OCI-LY3 (cell line): ENCODE results near the gene PKDREJ.

Experiments
- H2AFZ ChIP-seq: fragments of 200-600, 300-600 bp; shearing (Covaris generic); 2 replicates; pipeline ENCODE4 v1.6.0; 2014; ENCODE audit warnings: antibody characterized with exemption, low read depth, low read length
- H3K27ac ChIP-seq: fragments of 200-600, 300-600 bp; sonication (generic); 2 replicates; pipeline ENCODE4 v1.5.1; 2014; ENCODE audit warnings: mild to moderate bottlenecking, low read length, moderate library complexity, mixed read lengths
- H3K27me3 ChIP-seq: fragments of 200-600, 300-600 bp; sonication (generic); 2 replicates; pipeline ENCODE4 v1.6.1; 2014; ENCODE audit warnings: low read depth, low read length, mixed read lengths
- H3K36me3 ChIP-seq: fragments of 200-600, 300-600 bp; sonication (generic); replicated peaks from 2 replicates; pipeline ENCODE3; 2014; ENCODE audit warnings: low read depth, low read length, mixed read lengths
- H3K4me1 ChIP-seq: fragments of 300-600, 200-600 bp; sonication (generic); 2 replicates; pipeline ENCODE4 v1.6.1; 2014; ENCODE audit warnings: low read length, mixed read lengths
- H3K4me2 ChIP-seq: fragments of 200-600, 300-600 bp; sonication (generic); 2 replicates; pipeline ENCODE4 v1.6.1; 2014; ENCODE audit warnings: low read length, mixed read lengths
- H3K4me3 ChIP-seq: fragments of 300-600, 200-600 bp; sonication (generic); 2 replicates; pipeline ENCODE4 v1.5.1; 2014; ENCODE audit warnings: antibody characterized with exemption, mild to moderate bottlenecking, low read length, moderate library complexity
- H3K79me2 ChIP-seq: fragments of 300-600, 200-600 bp; shearing (Covaris generic); 2 replicates; pipeline ENCODE4 v1.6.1; 2014; ENCODE audit warnings: mild to moderate bottlenecking, low read length, mixed read lengths
- H3K9ac ChIP-seq: fragments of 300-600, 200-600 bp; shearing (Covaris generic); 2 replicates; pipeline ENCODE4 v1.6.0; 2014; ENCODE audit warnings: mild to moderate bottlenecking, low read length, moderate library complexity
- H3K9me3 ChIP-seq: fragments of 200-600, 300-600 bp; shearing (Covaris generic); 2 replicates; pipeline ENCODE4 v1.6.1; 2014; ENCODE audit warnings: low read length, mixed read lengths; ENCODE audit not compliant: insufficient read depth
- H4K20me1 ChIP-seq: fragments of 200-600, 300-600 bp; sonication (generic); 2 replicates; pipeline ENCODE4 v1.6.1; 2016; ENCODE audit warnings: low read length, mixed read lengths; ENCODE audit not compliant: insufficient read depth
- EZH2phosphoT487 ChIP-seq: fragments of 200-600 bp; shearing (Covaris generic); IDR thresholded peaks from 2 replicates; pipeline ENCODE4 v1.6.1; 2018; ENCODE audit warnings: antibody characterized with exemption, mixed run types, low read depth
- TF ChIP-seq, protein P1 (sequence below): fragments of 200-600, 300-600 bp; sonication (generic); IDR thresholded peaks from 2 replicates; pipeline ENCODE4 v1.5.1; 2014; ENCODE audit warnings: antibody characterized with exemption, low read length, low read depth

The PKDREJ gene

GRCh38 chr22:46240907-46241306, 22.2 kb downstream of the PKDREJ start:
- H3K27ac ChIP-seq: no peak overlapping the region
- H3K9me3 ChIP-seq: no peaks in the 10 kb centered on the region
- peaks cover 26% of the 10 kb centered on the region for H3K36me3 ChIP-seq
- no peak overlapping the region for H3K4me3 ChIP-seq
- TF ChIP-seq, protein P1, sequence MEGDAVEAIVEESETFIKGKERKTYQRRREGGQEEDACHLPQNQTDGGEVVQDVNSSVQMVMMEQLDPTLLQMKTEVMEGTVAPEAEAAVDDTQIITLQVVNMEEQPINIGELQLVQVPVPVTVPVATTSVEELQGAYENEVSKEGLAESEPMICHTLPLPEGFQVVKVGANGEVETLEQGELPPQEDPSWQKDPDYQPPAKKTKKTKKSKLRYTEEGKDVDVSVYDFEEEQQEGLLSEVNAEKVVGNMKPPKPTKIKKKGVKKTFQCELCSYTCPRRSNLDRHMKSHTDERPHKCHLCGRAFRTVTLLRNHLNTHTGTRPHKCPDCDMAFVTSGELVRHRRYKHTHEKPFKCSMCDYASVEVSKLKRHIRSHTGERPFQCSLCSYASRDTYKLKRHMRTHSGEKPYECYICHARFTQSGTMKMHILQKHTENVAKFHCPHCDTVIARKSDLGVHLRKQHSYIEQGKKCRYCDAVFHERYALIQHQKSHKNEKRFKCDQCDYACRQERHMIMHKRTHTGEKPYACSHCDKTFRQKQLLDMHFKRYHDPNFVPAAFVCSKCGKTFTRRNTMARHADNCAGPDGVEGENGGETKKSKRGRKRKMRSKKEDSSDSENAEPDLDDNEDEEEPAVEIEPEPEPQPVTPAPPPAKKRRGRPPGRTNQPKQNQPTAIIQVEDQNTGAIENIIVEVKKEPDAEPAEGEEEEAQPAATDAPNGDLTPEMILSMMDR: no peak
- TF ChIP-seq EZH2phosphoT487: no peak
- H3K27me3 ChIP-seq: no peaks in the 10 kb centered on the region
- H3K79me2 ChIP-seq: no peaks in the 10 kb centered on the region
- H3K4me1 ChIP-seq: no peaks in the 10 kb centered on the region
- H3K9ac ChIP-seq: no peak overlapping the region
- H2AFZ ChIP-seq: no peak overlapping the region
- H4K20me1 ChIP-seq: no peaks in the 10 kb centered on the region
- no peak overlapping the region for H3K4me2 ChIP-seq

DNA sequence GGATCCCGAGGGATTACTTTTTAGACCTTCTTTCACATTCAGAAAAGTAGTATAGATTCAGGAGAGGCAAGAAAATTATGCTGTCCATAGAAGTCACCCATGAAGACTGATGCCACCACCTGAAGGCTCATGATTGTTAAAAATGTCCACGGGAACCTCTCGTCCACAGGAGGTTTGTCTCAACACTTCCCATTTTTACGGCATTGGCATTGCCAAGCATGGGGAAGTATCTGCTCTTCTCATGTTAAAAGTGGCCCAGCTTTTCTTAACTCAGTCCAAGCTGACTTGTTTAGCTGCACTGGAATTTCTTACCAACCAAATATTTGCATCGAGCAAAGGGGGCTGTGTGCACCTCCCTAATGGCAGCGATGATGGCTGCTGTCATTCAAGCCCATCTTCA, 22.6 kb downstream of the PKDREJ start:
- H3K4me2 ChIP-seq: no peak overlapping the region
- H4K20me1 ChIP-seq: no peaks in the 10 kb centered on the region
- no peaks in the 10 kb centered on the region for H3K4me1 ChIP-seq
- H3K9ac ChIP-seq: no peak overlapping the region
- H3K4me3 ChIP-seq: no peak overlapping the region
- H3K27ac ChIP-seq: no peak overlapping the region
- H3K9me3 ChIP-seq: no peaks in the 10 kb centered on the region
- TF ChIP-seq EZH2phosphoT487: no peak
- TF ChIP-seq, protein P1: no peak
- peaks cover 27% of the 10 kb centered on the region for H3K36me3 ChIP-seq
- no peak overlapping the region for H2AFZ ChIP-seq
- H3K27me3 ChIP-seq: no peaks in the 10 kb centered on the region
- H3K79me2 ChIP-seq: no peaks in the 10 kb centered on the region

- Histone ChIP-seq H3K9me3 (no peaks in the 10 kb centered on the region), H3K4me2 (no peak overlapping the region), H3K27ac (no peak overlapping the region), H3K36me3 (peaks cover 32% of the 10 kb centered on the region), H3K79me2 (no peaks in the 10 kb centered on the region), H4K20me1 (no peaks in the 10 kb centered on the region), H3K27me3 (no peaks in the 10 kb centered on the region), H3K9ac (no peak overlapping the region), H3K4me3 (no peak overlapping the region), H3K4me1 (no peaks in the 10 kb centered on the region), H2AFZ (no peak overlapping the region)
- no peak for TF ChIP-seq EZH2phosphoT487
- TF ChIP-seq, protein P1: no peak
Observed at GRCh38 chr22:46240073-46240472, 23.1 kb downstream of the PKDREJ start.

DNA sequence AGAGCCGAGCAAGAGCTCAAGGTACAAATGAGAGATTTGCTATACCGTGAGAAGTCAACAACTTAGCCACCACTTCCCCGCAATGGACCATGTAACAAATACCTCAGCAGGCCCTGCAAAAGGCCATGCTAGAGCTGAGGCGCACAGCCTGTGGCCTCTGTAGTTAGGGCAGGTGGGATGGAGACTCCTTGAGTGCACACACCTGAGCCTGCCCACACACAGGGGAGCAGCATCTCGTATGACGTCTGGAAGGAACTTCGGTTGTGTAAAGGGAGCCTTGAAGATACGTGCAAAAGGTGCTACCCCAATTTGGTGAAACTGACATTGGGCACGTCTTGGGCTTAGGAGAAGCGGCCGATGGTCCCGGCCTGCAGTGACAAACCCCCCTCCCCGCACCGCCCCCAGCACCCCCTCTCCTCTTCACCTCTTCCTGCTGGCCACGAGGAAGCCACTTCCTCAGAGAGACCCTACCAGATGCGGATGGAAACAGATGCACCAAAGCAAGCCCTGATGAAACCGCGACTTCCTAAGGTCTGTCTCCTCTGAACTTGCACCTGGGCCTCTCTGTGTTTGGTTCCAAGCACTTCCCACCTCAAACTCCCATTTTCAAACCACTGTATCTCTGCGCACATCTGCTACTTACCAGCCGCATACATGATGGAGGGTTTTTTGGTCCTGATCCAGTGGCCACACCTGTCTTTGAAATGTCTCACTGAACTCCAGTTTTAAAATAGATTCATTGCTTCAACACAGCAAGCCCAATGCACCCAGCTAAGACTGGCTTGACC, 23.7 kb downstream of the PKDREJ start:
- H3K4me3 ChIP-seq: no peak overlapping the region
- no peak overlapping the region for H2AFZ ChIP-seq
- TF ChIP-seq, protein P1: no peak
- TF ChIP-seq EZH2phosphoT487: no peak
- no peaks in the 10 kb centered on the region for H4K20me1 ChIP-seq
- no peak overlapping the region for H3K9ac ChIP-seq
- peaks cover 27% of the 10 kb centered on the region for H3K36me3 ChIP-seq
- H3K4me2 ChIP-seq: no peak overlapping the region
- no peaks in the 10 kb centered on the region for H3K9me3 ChIP-seq
- H3K27me3 ChIP-seq: no peaks in the 10 kb centered on the region
- no peak overlapping the region for H3K27ac ChIP-seq
- no peaks in the 10 kb centered on the region for H3K4me1 ChIP-seq
- H3K79me2 ChIP-seq: no peaks in the 10 kb centered on the region
